Measurements from ENCODE around the gene MYH11.
"Not testable (repeated sequence)": the region's sequence is repeated elsewhere in the genome, so short reads cannot be mapped to it uniquely, and the experiment has no call there.

The MYH11 gene

GRCh38 chr16:15803618-15804017 lies 53.2 kb downstream of the MYH11 start:
- no peak for DNase-seq

GRCh38 chr16:15799851-15800495 lies 56.9 kb downstream of the MYH11 start:
- DNase-seq, result no peak

GRCh38 chr16:15798671-15799070 lies 58.2 kb downstream of the MYH11 start:
- no peak for DNase-seq

- no peak for DNase-seq
These were observed 59.9 kb downstream of the MYH11 start for GRCh38 chr16:15796885-15797284.

- DNase-seq, result no peak
These were observed 61.2 kb downstream of the MYH11 start for GRCh38 chr16:15795615-15796014.

GRCh38 chr16:15792563-15792971 lies 64.3 kb downstream of the MYH11 start:
- no peak for DNase-seq

- DNase-seq, result no peak
These were observed 66.4 kb downstream of the MYH11 start for GRCh38 chr16:15790458-15790857.

- not testable (repeated sequence) for DNase-seq
These were observed 67.0 kb downstream of the MYH11 start for GRCh38 chr16:15789816-15790215.

- DNase-seq, result no peak
These were observed 68.0 kb downstream of the MYH11 start for GRCh38 chr16:15788846-15789239.

GRCh38 chr16:15786501-15786900 lies 70.3 kb downstream of the MYH11 start:
- no peak for DNase-seq

- no peak for DNase-seq
These were observed 71.3 kb downstream of the MYH11 start for GRCh38 chr16:15785386-15786059.

GRCh38 chr16:15783985-15784384 lies 72.8 kb downstream of the MYH11 start:
- no peak for DNase-seq

- no peak for DNase-seq
These were observed 74.1 kb downstream of the MYH11 start for GRCh38 chr16:15782573-15783365.

- no peak for DNase-seq
These were observed 75.2 kb downstream of the MYH11 start for GRCh38 chr16:15781650-15782049.

GRCh38 chr16:15780805-15781204 lies 76.0 kb downstream of the MYH11 start:
- DNase-seq, result no peak

GRCh38 chr16:15779664-15780351 lies 77.0 kb downstream of the MYH11 start:
- no peak for DNase-seq

- no peak for DNase-seq
These were observed 77.7 kb downstream of the MYH11 start for GRCh38 chr16:15778999-15779614.

GRCh38 chr16:15778204-15778743 lies 78.6 kb downstream of the MYH11 start:
- no peak for DNase-seq

GRCh38 chr16:15777533-15778203 lies 79.2 kb downstream of the MYH11 start:
- peak; percentile 26 for DNase-seq

- DNase-seq, result no peak
These were observed 80.3 kb downstream of the MYH11 start for GRCh38 chr16:15776572-15776971.

- no peak for DNase-seq
These were observed 81.0 kb downstream of the MYH11 start for GRCh38 chr16:15775663-15776304.
